ENCODE measurements around the gene EFNA4. TPM values are rescaled to one million over a fixed set of nuclear protein-coding genes. Genes with fewer than 3 reads are reported as not detected.
A peak's percentile ranks its signal among the peaks of the same experiment; 100 is the strongest.

EFNA4 gene
- total RNA-seq, 4 donors from 2014 or later: 0.41 to 0.87 (median 0.80) TPM

- no peak for DNase-seq
- intact Hi-C loops (cut with DNase I; ENCODE audit: low total_unique reads) (no loop called here), in situ Hi-C loops (cut with MboI; ENCODE audit: low sequenced_read_pairs in 4 of 4) (loop anchor here in 1 of 4 donors (25.0 kb wide), 1 partner anchor 108 kb away; the partner anchor contains the start of genes CKS1B, PBXIP1, PYGO2 and SHC1)
- H3K27me3 ChIP-seq: no peaks in the 10 kb centered on the region
- no peaks in the 10 kb centered on the region for H3K9me3 ChIP-seq
- peaks cover 5 to 11% of the 10 kb centered on the region in 2 donors for H3K4me1 ChIP-seq
- TF ChIP-seq POLR2A (IDR thresholded peaks at IDR 0.05): no peak
- no peak for TF ChIP-seq CTCF (IDR thresholded peaks at IDR 0.05 in 4 of 5, conservative IDR thresholded peaks at IDR 0.05 in 1 of 5)
- no peak overlapping the region for H3K27ac ChIP-seq
- H3K36me3 ChIP-seq: no peaks in the 10 kb centered on the region
- ATAC-seq: no peak
- H3K4me3 ChIP-seq: peak overlapping the region; percentile 51 to 75 (median 56)
Measured at GRCh38 chr1:155070158-155070621, 6.7 kb downstream of the EFNA4 start.

GRCh38 chr1:155070721-155071569 lies 7.4 kb downstream of the EFNA4 start:
- peak; percentile 28 to 65 (median 50) for TF ChIP-seq CTCF (IDR thresholded peaks at IDR 0.05 in 4 of 5, conservative IDR thresholded peaks at IDR 0.05 in 1 of 5)
- TF ChIP-seq POLR2A (IDR thresholded peaks at IDR 0.05): peak in 1 of 2 donors; percentile 23
- in situ Hi-C loops (cut with MboI; ENCODE audit: low sequenced_read_pairs in 4 of 4): loop anchor here in 1 of 4 donors (25.0 kb wide), 1 partner anchor 109 kb away; the partner anchor contains the start of genes CKS1B, PBXIP1, PYGO2 and SHC1
- H3K4me1 ChIP-seq: peaks cover 5 to 11% of the 10 kb centered on the region in 2 donors
- no peaks in the 10 kb centered on the region for H3K9me3 ChIP-seq
- intact Hi-C loops (cut with DNase I; ENCODE audit: low total_unique reads): no loop called here
- H3K27me3 ChIP-seq: no peaks in the 10 kb centered on the region
- no peaks in the 10 kb centered on the region for H3K36me3 ChIP-seq
- H3K4me3 ChIP-seq: peak overlapping the region; percentile 51 to 75 (median 56)
- H3K27ac ChIP-seq: peak overlapping the region; percentile 46 to 69 (median 62)
- peak; percentile 78 to 94 for ATAC-seq
- DNase-seq: peak; percentile 53 to 81

GRCh38 chr1:155071701-155072100 lies 8.2 kb downstream of the EFNA4 start:
- peak overlapping the region in 1 of 4 donors; percentile 67 for H3K27ac ChIP-seq
- intact Hi-C loops (cut with DNase I; ENCODE audit: low total_unique reads): no loop called here
- TF ChIP-seq POLR2A (IDR thresholded peaks at IDR 0.05) (no peak), CTCF (IDR thresholded peaks at IDR 0.05 in 4 of 5, conservative IDR thresholded peaks at IDR 0.05 in 1 of 5) (no peak)

GRCh38 chr1:155072531-155073289 lies 9.2 kb downstream of the EFNA4 start:
- H3K36me3 ChIP-seq: no peaks in the 10 kb centered on the region
- no peak for ATAC-seq
- H3K27ac ChIP-seq: no peak overlapping the region
- no peaks in the 10 kb centered on the region for H3K27me3 ChIP-seq
- no peak for DNase-seq
- intact Hi-C loops (cut with DNase I; ENCODE audit: low total_unique reads): no loop called here
- in situ Hi-C loops (cut with MboI; ENCODE audit: low sequenced_read_pairs in 4 of 4): loop anchor here in 1 of 4 donors (25.0 kb wide), 1 partner anchor 110 kb away; the partner anchor contains the start of genes CKS1B, PBXIP1, PYGO2 and SHC1
- H3K9me3 ChIP-seq: no peaks in the 10 kb centered on the region
- TF ChIP-seq POLR2A (IDR thresholded peaks at IDR 0.05): no peak
- no peak for TF ChIP-seq CTCF (IDR thresholded peaks at IDR 0.05 in 4 of 5, conservative IDR thresholded peaks at IDR 0.05 in 1 of 5)
- H3K4me3 ChIP-seq: no peak overlapping the region
- H3K4me1 ChIP-seq: peaks cover 5 to 11% of the 10 kb centered on the region in 2 donors

More at GRCh38 chr1:155071701-155072100, 8.2 kb downstream of the EFNA4 start:
- DNase-seq: no peak
- in situ Hi-C loops (cut with MboI; ENCODE audit: low sequenced_read_pairs in 4 of 4): loop anchor here in 1 of 4 donors (25.0 kb wide), 1 partner anchor 109 kb away; the partner anchor contains the start of genes CKS1B, PBXIP1, PYGO2 and SHC1
- Histone ChIP-seq H3K36me3 (no peaks in the 10 kb centered on the region), H3K9me3 (no peaks in the 10 kb centered on the region), H3K4me1 (peaks cover 5 to 11% of the 10 kb centered on the region in 2 donors), H3K27me3 (no peaks in the 10 kb centered on the region), H3K4me3 (no peak overlapping the region)
- no peak for ATAC-seq
